Ishikawa (cell line): ENCODE measurements around the gene NPAS2.

ENCODE experiments used
- CEBPB ChIP-seq: IDR thresholded peaks from 2 replicates; pipeline ENCODE4 v1.6.1; 2012
- CREB1 ChIP-seq: IDR thresholded peaks from 2 replicates; pipeline ENCODE4 v1.6.1; 2012; ENCODE audit warnings: low read depth
- EGR1 ChIP-seq: IDR thresholded peaks from 2 replicates; pipeline ENCODE4 v1.6.1; 2012
- EP300 ChIP-seq: IDR thresholded peaks from 2 replicates; pipeline ENCODE4 v1.6.1; 2012; ENCODE audit warnings: borderline replicate concordance
- FOXM1 ChIP-seq: IDR thresholded peaks from 2 replicates; pipeline ENCODE4 v1.6.1; 2012; ENCODE audit warnings: low read depth, borderline replicate concordance
- NFIC ChIP-seq: IDR thresholded peaks from 2 replicates; pipeline ENCODE4 v1.6.1; 2012
- RAD21 ChIP-seq: IDR thresholded peaks from 2 replicates; pipeline ENCODE4 v1.6.1; 2012; ENCODE audit warnings: low read depth
- TAF1 ChIP-seq: IDR thresholded peaks from 2 replicates; pipeline ENCODE4 v1.6.1; 2012; ENCODE audit warnings: low read depth, mild to moderate bottlenecking
- TCF12 ChIP-seq: IDR thresholded peaks from 2 replicates; pipeline ENCODE4 v1.6.1; 2012; ENCODE audit warnings: low read depth
- TEAD4 ChIP-seq: IDR thresholded peaks from 2 replicates; pipeline ENCODE4 v1.6.1; 2012
- YY1 ChIP-seq: IDR thresholded peaks from 2 replicates; pipeline ENCODE4 v1.6.1; 2012; ENCODE audit warnings: low read depth
- ZBTB7A ChIP-seq: IDR thresholded peaks from 2 replicates; pipeline ENCODE4 v1.6.1; 2012; ENCODE audit warnings: low read depth
- TF ChIP-seq, protein P1 (sequence below): IDR thresholded peaks from 2 replicates; pipeline ENCODE4 v1.6.1; 2012; ENCODE audit warnings: low read depth, mild to moderate bottlenecking
- TF ChIP-seq, protein P2 (sequence below): IDR thresholded peaks from 2 replicates; pipeline ENCODE4 v1.6.1; 2012
- TF ChIP-seq, protein P3 (sequence below): IDR thresholded peaks from 2 replicates; pipeline ENCODE4 v1.6.1; 2012

NPAS2 gene

DNA sequence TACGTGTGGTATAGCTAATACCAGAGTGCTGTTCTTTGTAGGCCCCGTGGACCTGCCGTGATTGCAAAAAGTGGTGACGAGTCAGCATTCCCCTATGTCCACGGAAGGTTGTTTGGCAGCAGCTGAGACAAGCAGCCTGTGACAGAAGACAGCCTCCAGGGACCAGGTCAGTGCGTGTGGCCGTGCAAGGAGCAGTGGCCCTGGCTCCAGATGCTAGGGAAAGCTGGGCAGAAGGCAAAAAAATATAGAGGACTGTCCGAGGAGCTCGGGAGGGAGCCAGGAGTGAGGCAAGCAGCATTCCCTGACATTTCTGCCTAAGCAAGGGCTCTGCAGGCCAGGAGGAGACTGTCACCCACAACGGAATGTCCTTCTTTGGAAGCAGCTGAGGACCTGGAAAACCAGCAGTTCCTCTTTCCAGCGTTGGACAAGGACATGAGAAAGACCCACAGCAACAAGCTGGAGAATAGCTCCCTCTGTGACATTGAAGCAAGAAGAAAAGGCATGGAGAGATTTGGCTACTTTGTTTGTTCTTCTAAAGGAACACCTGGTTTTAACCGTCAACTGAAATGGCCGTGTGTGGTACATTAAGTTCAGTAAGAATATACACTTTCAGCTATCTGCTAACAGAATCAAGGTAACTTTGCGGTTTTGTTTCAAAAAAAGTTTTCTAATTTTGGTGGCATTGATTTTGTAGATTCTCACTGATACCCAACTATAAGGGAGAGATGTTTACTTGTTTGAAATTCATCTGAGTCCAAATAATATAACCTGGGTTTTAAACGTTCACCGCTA is 58.3 kb downstream of the NPAS2 start:
- TF ChIP-seq ZBTB7A (no peak), TEAD4 (no peak), YY1 (no peak), TAF1 (no peak), EP300 (no peak)
- TF ChIP-seq, protein P1, sequence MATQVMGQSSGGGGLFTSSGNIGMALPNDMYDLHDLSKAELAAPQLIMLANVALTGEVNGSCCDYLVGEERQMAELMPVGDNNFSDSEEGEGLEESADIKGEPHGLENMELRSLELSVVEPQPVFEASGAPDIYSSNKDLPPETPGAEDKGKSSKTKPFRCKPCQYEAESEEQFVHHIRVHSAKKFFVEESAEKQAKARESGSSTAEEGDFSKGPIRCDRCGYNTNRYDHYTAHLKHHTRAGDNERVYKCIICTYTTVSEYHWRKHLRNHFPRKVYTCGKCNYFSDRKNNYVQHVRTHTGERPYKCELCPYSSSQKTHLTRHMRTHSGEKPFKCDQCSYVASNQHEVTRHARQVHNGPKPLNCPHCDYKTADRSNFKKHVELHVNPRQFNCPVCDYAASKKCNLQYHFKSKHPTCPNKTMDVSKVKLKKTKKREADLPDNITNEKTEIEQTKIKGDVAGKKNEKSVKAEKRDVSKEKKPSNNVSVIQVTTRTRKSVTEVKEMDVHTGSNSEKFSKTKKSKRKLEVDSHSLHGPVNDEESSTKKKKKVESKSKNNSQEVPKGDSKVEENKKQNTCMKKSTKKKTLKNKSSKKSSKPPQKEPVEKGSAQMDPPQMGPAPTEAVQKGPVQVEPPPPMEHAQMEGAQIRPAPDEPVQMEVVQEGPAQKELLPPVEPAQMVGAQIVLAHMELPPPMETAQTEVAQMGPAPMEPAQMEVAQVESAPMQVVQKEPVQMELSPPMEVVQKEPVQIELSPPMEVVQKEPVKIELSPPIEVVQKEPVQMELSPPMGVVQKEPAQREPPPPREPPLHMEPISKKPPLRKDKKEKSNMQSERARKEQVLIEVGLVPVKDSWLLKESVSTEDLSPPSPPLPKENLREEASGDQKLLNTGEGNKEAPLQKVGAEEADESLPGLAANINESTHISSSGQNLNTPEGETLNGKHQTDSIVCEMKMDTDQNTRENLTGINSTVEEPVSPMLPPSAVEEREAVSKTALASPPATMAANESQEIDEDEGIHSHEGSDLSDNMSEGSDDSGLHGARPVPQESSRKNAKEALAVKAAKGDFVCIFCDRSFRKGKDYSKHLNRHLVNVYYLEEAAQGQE = no peak
- TF ChIP-seq, protein P2, sequence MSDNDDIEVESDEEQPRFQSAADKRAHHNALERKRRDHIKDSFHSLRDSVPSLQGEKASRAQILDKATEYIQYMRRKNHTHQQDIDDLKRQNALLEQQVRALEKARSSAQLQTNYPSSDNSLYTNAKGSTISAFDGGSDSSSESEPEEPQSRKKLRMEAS = no peak

DNA sequence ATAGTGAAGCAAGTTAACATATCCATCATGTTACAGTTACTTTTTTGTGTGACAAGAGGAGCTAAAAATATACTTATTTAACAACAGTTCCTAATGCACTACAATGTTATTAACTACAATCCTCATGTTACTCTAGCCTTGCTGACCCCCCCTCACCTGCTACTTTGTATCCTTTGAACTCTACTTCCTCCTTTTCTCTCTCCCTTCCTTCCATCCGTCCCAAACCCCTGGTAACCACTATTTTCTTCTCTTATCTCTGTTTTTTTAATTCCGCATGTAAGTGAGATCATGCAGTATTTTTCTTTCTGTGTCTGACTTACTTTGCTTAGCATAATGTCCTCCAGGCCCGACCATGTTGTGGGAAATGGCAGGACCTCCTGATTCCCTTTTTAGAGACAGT is 59.4 kb downstream of the NPAS2 start:
- TF ChIP-seq FOXM1 (no peak), EP300 (no peak), CREB1 (no peak)
- TF ChIP-seq, protein P3, sequence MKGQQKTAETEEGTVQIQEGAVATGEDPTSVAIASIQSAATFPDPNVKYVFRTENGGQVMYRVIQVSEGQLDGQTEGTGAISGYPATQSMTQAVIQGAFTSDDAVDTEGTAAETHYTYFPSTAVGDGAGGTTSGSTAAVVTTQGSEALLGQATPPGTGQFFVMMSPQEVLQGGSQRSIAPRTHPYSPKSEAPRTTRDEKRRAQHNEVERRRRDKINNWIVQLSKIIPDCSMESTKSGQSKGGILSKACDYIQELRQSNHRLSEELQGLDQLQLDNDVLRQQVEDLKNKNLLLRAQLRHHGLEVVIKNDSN = no peak
- TF ChIP-seq, protein P1 = no peak

DNA sequence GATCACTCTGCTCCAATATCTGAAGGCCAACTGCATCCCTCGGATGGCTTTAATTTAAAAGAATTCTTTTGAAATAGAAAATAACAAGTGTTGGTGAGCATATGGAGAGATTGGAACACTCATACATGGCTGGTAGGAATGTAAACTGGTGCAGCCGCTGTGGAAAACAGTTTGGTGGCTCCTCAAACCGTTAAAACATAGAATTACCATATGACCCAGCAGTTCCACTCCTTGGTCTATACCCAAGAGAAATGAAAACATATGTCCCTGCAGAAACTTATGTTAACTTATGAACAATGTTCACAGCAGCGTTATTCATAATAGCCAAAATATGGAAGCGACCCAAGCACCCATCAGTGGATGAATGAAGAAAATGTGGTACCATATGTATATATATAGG is 60.1 kb downstream of the NPAS2 start:
- TF ChIP-seq TEAD4 (no peak), YY1 (no peak), ZBTB7A (no peak), TAF1 (no peak), RAD21 (no peak), FOXM1 (no peak), EP300 (no peak), EGR1 (no peak), NFIC (no peak), CREB1 (no peak), CEBPB (no peak), TCF12 (no peak)
- TF ChIP-seq, protein P2 = no peak
- TF ChIP-seq, protein P3 = no peak
- TF ChIP-seq, protein P1 = no peak

DNA sequence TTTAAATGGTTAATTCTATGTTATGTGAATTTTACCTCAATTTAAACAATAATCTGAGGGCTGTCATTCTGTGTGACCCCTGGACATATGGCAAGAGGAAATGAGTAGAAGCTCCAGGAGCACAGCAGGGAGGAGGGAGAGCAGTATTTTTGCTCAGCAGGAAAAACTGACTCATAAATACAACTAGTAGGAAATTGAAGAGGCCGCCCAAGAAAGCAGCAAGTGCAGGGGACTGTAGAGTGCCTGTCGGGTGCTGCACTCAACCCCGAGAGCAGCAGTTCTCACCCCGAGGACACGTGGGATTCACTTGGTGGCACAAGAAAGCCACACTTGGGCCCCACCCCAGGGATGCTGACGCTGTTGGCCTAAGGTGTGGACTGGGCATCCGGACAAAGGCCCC is 60.8 kb downstream of the NPAS2 start:
- TF ChIP-seq CREB1 (no peak), RAD21 (no peak), EP300 (no peak), EGR1 (no peak), ZBTB7A (no peak), TCF12 (no peak), YY1 (no peak), FOXM1 (no peak), TEAD4 (no peak), TAF1 (no peak), CEBPB (no peak), NFIC (no peak)
- TF ChIP-seq, protein P2 = no peak
- TF ChIP-seq, protein P1 = no peak
- TF ChIP-seq, protein P3 = no peak
